Measurements from ENCODE around the gene GINS2.
A peak's percentile ranks its signal among the peaks of the same experiment; 100 is the strongest.

The GINS2 gene

GRCh38 chr16:85724126-85724879 lies 35.5 kb upstream of the GINS2 start:
- no peak overlapping the region for H3K4me3 ChIP-seq (ENCODE audit: control insufficient read depth, low read depth, low read length)
- no peak for DNase-seq (ENCODE audit: low read depth)
- TF ChIP-seq CTCF (conservative IDR thresholded peaks at IDR 0.05; ENCODE audit: control insufficient read depth, insufficient read depth, low read depth, low read length), result no peak

- no peak for DNase-seq (ENCODE audit: low read depth)
- TF ChIP-seq CTCF (conservative IDR thresholded peaks at IDR 0.05; ENCODE audit: control insufficient read depth, insufficient read depth, low read depth, low read length), result no peak
- no peak overlapping the region for H3K4me3 ChIP-seq (ENCODE audit: control insufficient read depth, low read depth, low read length)
Measured at GRCh38 chr16:85722128-85722893, 33.6 kb upstream of the GINS2 start.

GRCh38 chr16:85720302-85720637 lies 31.5 kb upstream of the GINS2 start:
- TF ChIP-seq CTCF (conservative IDR thresholded peaks at IDR 0.05; ENCODE audit: control insufficient read depth, insufficient read depth, low read depth, low read length), result no peak
- no peak for DNase-seq (ENCODE audit: low read depth)
- H3K4me3 ChIP-seq (ENCODE audit: control insufficient read depth, low read depth, low read length), result no peak overlapping the region

GRCh38 chr16:85719605-85720301 lies 31.0 kb upstream of the GINS2 start:
- no peak overlapping the region for H3K4me3 ChIP-seq (ENCODE audit: control insufficient read depth, low read depth, low read length)
- no peak for TF ChIP-seq CTCF (conservative IDR thresholded peaks at IDR 0.05; ENCODE audit: control insufficient read depth, insufficient read depth, low read depth, low read length)
- no peak for DNase-seq (ENCODE audit: low read depth)

GRCh38 chr16:85718682-85719081 lies 29.9 kb upstream of the GINS2 start:
- DNase-seq (ENCODE audit: low read depth), result no peak
- TF ChIP-seq CTCF (conservative IDR thresholded peaks at IDR 0.05; ENCODE audit: control insufficient read depth, insufficient read depth, low read depth, low read length), result peak; percentile 42
- no peak overlapping the region for H3K4me3 ChIP-seq (ENCODE audit: control insufficient read depth, low read depth, low read length)

- no peak overlapping the region for H3K4me3 ChIP-seq (ENCODE audit: control insufficient read depth, low read depth, low read length)
- DNase-seq (ENCODE audit: low read depth), result no peak
- no peak for TF ChIP-seq CTCF (conservative IDR thresholded peaks at IDR 0.05; ENCODE audit: control insufficient read depth, insufficient read depth, low read depth, low read length)
Measured at GRCh38 chr16:85718153-85718477, 29.4 kb upstream of the GINS2 start.
